Fibroblast of pulmonary artery (primary cell): ENCODE data around the gene GPSM1.
A peak's percentile ranks its signal among the peaks of the same experiment; 100 is the strongest.

ENCODE experiments used
- DNase-seq: peaks from one replicate; pipeline ENCODE4 v3.0.0-alpha.2; 2010; ENCODE audit warnings: low read depth
- H3K4me3 ChIP-seq: replicated peaks from 2 replicates; pipeline ENCODE4 v1.5.1; 2011; ENCODE audit warnings: low read depth, mild to moderate bottlenecking, control low read depth, low read length, moderate library complexity
- CTCF ChIP-seq: IDR thresholded peaks from 2 replicates; pipeline ENCODE4 v1.5.1; 2011; ENCODE audit warnings: mild to moderate bottlenecking, control low read depth, low read length, inconsistent platforms; ENCODE audit errors: missing control alignments

GPSM1 gene

GRCh38 chr9:136281421-136282271 lies 45.7 kb upstream of the GPSM1 start:
- no peak overlapping the region for H3K4me3 ChIP-seq
- TF ChIP-seq CTCF = no peak
- DNase-seq = no peak

GRCh38 chr9:136282272-136282861 lies 45.0 kb upstream of the GPSM1 start:
- DNase-seq = no peak
- no peak for TF ChIP-seq CTCF
- no peak overlapping the region for H3K4me3 ChIP-seq

GRCh38 chr9:136283291-136284235 lies 43.8 kb upstream of the GPSM1 start:
- DNase-seq = peak; percentile 73
- no peak overlapping the region for H3K4me3 ChIP-seq
- TF ChIP-seq CTCF = peak; percentile 85

GRCh38 chr9:136284311-136284710 lies 43.0 kb upstream of the GPSM1 start:
- H3K4me3 ChIP-seq = no peak overlapping the region
- no peak for DNase-seq
- no peak for TF ChIP-seq CTCF

GRCh38 chr9:136284951-136285350 lies 42.4 kb upstream of the GPSM1 start:
- H3K4me3 ChIP-seq = no peak overlapping the region
- no peak for DNase-seq
- no peak for TF ChIP-seq CTCF

- no peak for TF ChIP-seq CTCF
- no peak overlapping the region for H3K4me3 ChIP-seq
- no peak for DNase-seq
Measured at GRCh38 chr9:136285501-136286358, 41.6 kb upstream of the GPSM1 start.
